ENCODE results near the gene MOB1A.
"Not testable (repeated sequence)": the region's sequence is repeated elsewhere in the genome, so short reads cannot be mapped to it uniquely, and the experiment has no call there.

MOB1A gene

GRCh38 chr2:74148457-74149246, 30.0 kb downstream of the MOB1A start:
- DNase-seq, result no peak

GRCh38 chr2:74147727-74148456, 30.8 kb downstream of the MOB1A start, which contains the start of gene BOLA3:
TSS of gene BOLA3 (minus strand) at chr2:74147912. CDS start at chr2:74147874, 38 bp downstream.
- peak; percentile 23 for DNase-seq

GRCh38 chr2:74146929-74147726, 31.6 kb downstream of the MOB1A start:
- no peak for DNase-seq

DNA sequence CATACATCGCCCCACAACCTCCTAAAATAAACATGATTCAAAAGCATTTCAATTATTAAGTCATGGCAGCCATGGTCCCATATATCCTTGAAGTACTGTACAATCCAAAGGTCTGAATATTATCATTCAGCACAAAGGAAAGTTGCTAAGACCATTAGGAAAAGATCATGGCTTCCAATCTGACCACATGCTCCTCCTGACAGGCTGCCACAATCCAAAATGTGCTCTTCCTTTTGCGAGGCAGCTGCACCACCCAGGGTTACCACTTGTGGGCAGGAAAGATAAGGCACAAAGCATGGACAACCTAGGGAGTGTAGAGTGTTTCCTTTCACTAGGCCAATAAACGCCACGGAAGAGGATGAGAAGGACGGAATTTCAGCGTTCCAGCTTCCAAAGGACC, 36.3 kb downstream of the MOB1A start:
- no peak for DNase-seq

GRCh38 chr2:74138600-74139323, 39.9 kb downstream of the MOB1A start:
- DNase-seq, result no peak

GRCh38 chr2:74137651-74138599, 40.8 kb downstream of the MOB1A start:
- DNase-seq, result no peak

GRCh38 chr2:74131901-74132300, 46.8 kb downstream of the MOB1A start:
- no peak for DNase-seq

GRCh38 chr2:74130211-74130995, 48.3 kb downstream of the MOB1A start:
- no peak for DNase-seq

GRCh38 chr2:74128206-74128605, 50.5 kb downstream of the MOB1A start:
- DNase-seq, result no peak

DNA sequence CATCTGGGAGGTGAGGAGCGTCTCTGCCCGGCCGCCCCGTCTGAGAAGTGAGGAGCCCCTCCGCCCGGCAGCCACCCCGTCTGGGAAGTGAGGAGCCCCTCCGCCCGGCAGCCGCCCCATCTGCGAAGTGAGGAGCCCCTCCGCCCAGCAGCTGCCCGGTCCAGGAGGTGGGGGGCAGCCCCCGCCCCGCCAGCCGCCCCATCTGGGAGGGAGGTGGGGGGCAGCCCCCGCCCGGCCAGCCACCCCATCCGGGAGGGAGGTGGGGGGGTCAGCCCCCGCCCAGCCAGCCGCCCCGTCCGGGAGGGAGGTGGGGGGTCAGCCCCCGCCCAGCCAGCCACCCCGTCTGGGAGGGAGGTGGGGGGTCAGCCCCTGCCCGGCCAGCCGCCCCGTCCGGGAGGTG, 54.7 kb downstream of the MOB1A start:
- DNase-seq, result not testable (repeated sequence)

DNA sequence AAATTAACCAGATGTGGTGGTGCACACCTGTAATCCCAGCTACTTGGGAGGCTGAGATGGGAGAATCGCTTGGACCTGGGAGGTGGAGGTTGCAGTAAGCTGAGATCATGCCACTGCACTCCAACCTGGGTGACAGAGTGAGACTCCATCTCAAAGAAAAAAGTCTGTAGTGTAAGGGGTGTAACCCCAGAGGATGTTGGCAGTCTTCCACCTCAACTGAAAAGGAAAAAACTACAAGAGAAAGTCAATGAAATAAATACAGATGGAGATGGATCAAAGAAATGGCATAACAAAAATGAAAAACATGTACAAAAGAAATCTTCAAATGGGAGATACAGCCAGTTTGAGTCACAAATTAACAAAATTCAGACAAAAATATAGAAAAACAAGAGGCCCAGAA, 56.8 kb downstream of the MOB1A start:
- DNase-seq, result not testable (repeated sequence)

GRCh38 chr2:74119912-74120825, 58.5 kb downstream of the MOB1A start:
- DNase-seq, result no peak

GRCh38 chr2:74119339-74119738, 59.3 kb downstream of the MOB1A start:
- DNase-seq, result no peak

DNA sequence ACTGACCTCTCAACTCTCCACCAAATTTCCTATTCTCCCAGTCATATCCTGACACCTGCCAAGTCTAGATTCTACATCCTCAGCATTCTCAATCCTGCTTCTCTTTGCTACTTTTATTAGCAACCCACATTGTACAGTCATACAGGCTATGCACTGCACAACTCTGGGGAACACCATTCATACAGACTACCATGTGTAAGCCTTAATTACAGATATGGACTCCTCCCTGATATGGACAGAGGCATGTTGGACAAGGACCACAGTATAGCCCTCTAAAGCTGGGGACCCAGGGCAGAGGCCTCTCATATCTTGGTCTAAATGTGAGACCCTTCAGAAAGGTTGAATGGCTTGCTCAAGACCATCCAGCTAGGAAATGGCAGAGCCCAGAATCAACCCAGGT, 67.3 kb downstream of the MOB1A start:
- no peak for DNase-seq

- no peak for DNase-seq
These were observed 68.1 kb downstream of the MOB1A start for GRCh38 chr2:74110537-74110936.

DNA sequence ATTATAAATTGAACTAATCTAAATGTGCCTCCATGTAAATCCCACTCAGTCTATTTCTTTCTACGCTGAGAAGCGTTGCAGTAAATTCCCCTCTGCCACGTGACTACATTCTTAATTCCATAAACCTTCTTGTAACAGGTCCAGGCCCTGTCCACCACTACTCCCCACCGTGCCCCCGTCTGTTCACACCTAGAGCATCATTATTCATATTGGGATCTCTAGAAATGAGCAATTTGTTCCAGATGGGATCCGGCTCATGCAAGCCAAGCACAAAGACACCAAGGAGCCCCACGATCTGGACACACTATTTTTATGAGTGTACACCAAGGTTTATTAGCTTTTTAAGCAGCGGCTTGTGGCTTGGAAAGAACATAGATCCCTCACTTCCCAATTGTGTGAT, 69.1 kb downstream of the MOB1A start:
- no peak for DNase-seq

DNA sequence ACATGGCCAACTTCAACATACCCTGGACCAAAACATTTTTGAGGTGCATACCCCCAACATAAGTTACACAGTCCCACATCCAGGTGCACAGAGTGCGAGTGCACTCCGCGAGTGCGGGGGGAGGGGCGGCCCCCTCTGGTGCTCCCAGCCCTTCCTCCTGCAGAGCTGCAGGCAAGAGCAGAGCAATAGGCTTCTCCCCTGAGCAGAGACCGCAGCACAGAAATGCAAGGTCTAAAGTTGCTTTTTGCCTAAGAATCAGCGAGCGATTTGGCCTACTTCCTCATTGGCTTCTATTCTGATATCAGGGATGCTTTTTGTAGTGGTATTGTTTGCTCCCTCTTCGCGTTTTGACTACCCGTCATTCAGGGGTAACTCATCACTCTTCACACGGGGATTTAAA, 71.6 kb downstream of the MOB1A start:
- no peak for DNase-seq

DNA sequence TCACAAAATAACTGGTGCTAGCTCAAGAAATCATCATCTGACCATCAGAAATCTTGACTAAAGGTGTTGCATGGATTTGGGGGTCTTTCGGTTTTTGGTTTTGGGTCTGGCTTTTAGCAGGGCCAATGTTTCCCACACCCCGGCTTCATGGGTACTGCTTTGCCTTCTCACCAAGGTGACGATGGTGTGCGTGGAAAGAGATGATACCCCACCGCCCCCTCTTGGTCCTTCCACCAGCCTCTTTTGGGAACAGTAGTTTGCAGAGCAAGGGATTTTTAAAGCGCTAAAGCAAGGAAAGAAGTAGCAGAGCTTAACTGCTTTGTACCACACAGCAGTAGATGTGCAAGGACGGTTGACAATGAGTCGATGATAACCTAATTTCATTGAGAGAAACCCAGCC, 73.3 kb downstream of the MOB1A start:
- DNase-seq, result no peak

- no peak for DNase-seq
These were observed 73.8 kb downstream of the MOB1A start for GRCh38 chr2:74104839-74105238.

GRCh38 chr2:74103763-74104162, 74.9 kb downstream of the MOB1A start:
- no peak for DNase-seq

All from NCI-H1048 (cell line).